Stimulated activated CD8-positive, alpha-beta memory T cell treated with anti-CD3 and anti-CD28 coated beads, Interleukin-15, amount 100 ng/mL, for 24 hours (primary cell): ENCODE data around the gene ATP11C.
A peak's percentile ranks its signal among the peaks of the same experiment; 100 is the strongest.
"Not testable (repeated sequence)": the region's sequence is repeated elsewhere in the genome, so short reads cannot be mapped to it uniquely, and the experiment has no call there.

Source experiments
- DNase-seq: peaks from one replicate; pipeline ENCODE4 v3.0.0-alpha.2; 2020; ENCODE audit warnings: low read depth

Gene ATP11C

GRCh38 chrX:139932901-139933796 lies at the start of gene ATP11C:
Gene ATP11C (minus strand): TSS chrX:139933053. CDS start chrX:139932042, 1,011 bp downstream.
- peak; percentile 51 for DNase-seq

- no peak for DNase-seq
These were observed 41.6 kb upstream of the ATP11C start for GRCh38 chrX:139974471-139974870.

- no peak for DNase-seq
These were observed 40.1 kb upstream of the ATP11C start for GRCh38 chrX:139972629-139973624.

GRCh38 chrX:139972113-139972512 lies 39.3 kb upstream of the ATP11C start:
- no peak for DNase-seq

GRCh38 chrX:139971394-139971749 lies 38.5 kb upstream of the ATP11C start:
- no peak for DNase-seq

GRCh38 chrX:139969286-139969685 lies 36.4 kb upstream of the ATP11C start:
- no peak for DNase-seq

- no peak for DNase-seq
These were observed 34.9 kb upstream of the ATP11C start for GRCh38 chrX:139967750-139968149.

- DNase-seq: no peak
These were observed 34.4 kb upstream of the ATP11C start for GRCh38 chrX:139967300-139967699.

GRCh38 chrX:139966159-139966558 lies 33.3 kb upstream of the ATP11C start:
- DNase-seq: not testable (repeated sequence)

- no peak for DNase-seq
These were observed 32.6 kb upstream of the ATP11C start, which contains the start of gene CXorf66 for GRCh38 chrX:139965421-139965820. Gene CXorf66 (minus strand): TSS chrX:139965521. CDS start chrX:139965496, 25 bp downstream.

GRCh38 chrX:139961091-139961490 lies 28.2 kb upstream of the ATP11C start:
- not testable (repeated sequence) for DNase-seq

- no peak for DNase-seq
These were observed 16.9 kb upstream of the ATP11C start for GRCh38 chrX:139949703-139950102.

- DNase-seq: no peak
These were observed 12.2 kb upstream of the ATP11C start for GRCh38 chrX:139945075-139945474.

GRCh38 chrX:139936259-139936658 lies 3.4 kb upstream of the ATP11C start:
- DNase-seq: no peak

- DNase-seq: no peak
These were observed 1.1 kb upstream of the ATP11C start for GRCh38 chrX:139933904-139934303.

GRCh38 chrX:139932073-139932900 lies 566 bp downstream of the ATP11C start:
- DNase-seq: peak; percentile 4

GRCh38 chrX:139931646-139932072 lies 1.2 kb downstream of the ATP11C start:
- peak; percentile 2 for DNase-seq

- DNase-seq: no peak
These were observed 1.8 kb downstream of the ATP11C start for GRCh38 chrX:139930916-139931645.

GRCh38 chrX:139930401-139930800 lies 2.5 kb downstream of the ATP11C start:
- no peak for DNase-seq

- no peak for DNase-seq
These were observed 3.0 kb downstream of the ATP11C start for GRCh38 chrX:139929876-139930275.

GRCh38 chrX:139924696-139925095 lies 8.2 kb downstream of the ATP11C start:
- no peak for DNase-seq
